SHP77 (cell line): ENCODE results near the gene WDR48.
A peak's percentile ranks its signal among the peaks of the same experiment; 100 is the strongest.

Experiments
- DNase-seq, 2 experiments: peaks; one replicate each; lab custom pipeline; 2025; lab: John Stamatoyannopoulos, UW

The WDR48 gene

DNA sequence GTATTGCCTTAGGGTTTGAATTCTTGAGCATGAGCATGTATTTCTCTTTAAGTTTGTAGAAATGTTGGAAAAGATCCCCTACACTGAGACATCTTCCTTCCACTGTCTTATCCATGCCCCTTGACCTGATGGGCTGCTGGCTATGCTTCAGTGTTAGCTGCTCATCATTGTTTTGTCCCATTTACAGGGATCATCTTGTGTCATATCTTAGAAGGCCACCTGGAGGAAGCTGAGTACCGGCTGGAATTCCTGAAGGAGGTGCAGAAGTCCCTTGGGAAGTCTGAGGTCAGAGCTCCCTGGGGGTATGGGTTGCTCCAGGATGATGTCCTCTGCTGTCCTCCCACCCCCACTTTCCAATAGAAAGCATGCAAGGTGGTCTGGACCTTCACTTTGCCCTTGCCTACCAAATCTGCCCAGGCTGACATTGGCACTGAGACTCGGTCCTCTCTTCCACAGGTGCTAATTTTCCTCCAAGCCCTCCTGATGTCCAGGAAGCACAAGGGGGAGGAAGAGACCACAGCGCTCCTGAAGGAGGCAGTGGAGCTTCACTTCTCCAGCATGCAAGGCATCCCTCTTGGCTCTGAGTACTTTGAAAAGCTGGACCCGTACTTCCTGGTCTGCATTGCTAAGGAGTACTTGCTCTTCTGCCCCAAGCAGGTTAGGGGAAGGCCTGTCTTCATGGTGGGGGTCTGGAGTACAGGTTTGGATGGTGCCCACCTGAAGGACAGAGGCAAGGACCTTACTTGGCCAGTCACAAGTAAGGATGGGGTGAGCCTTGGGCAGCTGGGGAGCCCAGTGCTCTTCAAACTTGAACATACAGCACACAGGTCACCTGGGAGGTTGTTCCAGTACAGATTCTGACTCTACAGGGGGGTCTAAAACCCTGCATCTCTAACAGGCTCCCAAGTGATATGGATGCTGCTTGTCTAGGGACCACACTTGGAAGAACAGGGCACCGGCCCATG is 73.3 kb downstream of the WDR48 start:
- DNase-seq: no peak

DNA sequence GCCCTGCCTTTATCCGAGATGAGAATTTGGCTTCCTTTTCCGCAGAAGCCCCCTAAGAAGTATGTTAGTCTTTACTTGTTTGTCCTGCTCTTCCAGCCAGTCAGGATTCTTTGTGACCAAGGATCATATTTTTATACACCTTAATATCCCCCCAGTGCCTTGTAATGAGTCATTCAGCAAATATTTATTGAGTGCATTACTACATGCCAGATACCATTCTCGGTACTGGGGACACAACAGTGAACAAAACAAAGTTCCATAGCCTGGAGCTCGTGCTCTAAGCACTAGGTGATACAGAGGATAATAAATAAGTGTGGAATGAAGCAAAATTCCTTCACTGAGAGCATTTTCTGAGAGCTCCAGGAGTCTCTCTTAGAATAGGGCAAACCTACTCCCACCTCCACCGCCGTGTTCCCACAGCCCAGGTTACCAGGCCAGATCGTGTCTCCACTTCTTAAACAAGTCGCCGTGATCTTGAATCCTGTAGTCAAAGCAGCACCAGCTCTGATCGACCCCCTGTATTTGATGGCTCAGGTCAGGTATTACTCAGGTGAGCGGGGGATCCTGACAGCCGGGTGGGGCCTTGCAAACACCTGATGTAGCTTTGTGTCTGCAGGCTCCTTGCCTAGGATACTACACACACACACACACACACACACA is 74.2 kb downstream of the WDR48 start:
- no peak for DNase-seq

DNA sequence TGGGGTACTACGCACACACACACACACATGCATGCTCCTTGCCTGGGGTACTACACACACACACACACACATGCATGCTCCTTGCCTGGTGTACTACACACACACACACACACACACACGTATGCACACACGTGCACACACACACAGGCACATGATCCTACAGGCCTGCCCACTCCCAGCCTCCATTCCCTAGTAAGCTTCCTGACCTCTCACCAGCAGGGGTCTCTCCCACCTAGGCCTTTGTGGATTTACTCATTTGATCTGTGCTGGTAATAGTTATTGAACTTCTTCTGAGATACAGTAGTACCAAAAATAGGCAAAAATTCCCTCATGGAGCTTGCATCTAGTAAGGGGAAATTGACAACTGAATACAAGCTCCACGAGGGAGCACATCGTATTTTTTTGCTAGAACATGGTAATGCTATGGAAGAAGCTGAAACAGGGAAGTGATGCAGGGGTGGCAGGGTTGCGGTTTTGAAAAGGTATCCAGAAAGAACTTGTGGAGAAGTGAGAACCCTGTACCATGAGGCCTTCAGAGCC is 74.8 kb downstream of the WDR48 start:
- DNase-seq: peak; percentile 30 to 59

DNA sequence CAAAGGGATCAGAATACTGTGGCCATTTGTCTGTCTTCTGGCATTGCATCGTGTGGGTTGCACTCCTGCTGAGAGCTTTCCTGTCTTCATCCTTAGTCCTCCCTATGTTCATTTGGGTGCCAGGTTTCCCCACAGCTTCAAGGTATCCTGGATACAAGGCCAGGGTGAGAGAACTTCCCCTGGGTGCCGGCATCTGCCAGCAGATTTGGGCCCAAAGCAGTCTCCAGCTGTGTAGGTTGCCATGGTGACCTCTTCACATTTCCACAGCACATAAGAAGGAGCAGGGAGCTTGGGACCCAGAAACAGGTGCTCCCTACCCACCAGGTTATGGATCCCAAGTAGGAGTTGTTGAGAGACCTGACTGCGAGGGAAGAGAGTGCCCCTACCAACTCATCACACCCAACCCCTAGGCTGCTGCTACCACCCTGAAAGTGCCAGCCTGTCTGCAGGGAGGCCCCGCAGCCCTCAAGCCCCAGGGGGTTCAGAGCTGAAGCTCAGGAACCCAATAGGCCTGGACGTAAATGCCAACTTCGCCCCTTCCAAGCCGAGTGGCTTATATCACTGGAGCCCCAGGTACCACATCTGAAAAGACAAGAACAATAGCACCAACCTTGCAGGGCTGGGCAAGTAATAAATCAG is 75.6 kb downstream of the WDR48 start:
- no peak for DNase-seq

DNA sequence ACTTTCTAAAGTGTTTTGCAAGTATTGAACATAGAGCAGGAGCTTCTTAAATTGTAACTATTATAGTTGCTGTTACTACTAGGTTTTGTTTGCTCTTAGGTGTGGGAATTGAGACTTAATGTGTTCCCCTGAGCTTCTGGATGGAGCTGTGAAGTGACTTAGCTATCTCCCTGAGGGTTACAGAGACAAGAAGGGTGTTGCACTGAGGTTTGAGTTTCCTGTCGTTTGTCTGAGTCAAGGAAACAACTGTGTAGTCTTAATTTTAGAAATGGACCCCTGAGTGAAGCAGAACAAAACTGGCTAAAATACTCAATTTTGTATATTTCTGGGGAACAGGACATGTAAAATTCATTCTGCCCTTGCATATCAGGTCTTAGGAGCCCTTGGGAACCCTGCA is 76.1 kb downstream of the WDR48 start:
- DNase-seq: no peak

DNA sequence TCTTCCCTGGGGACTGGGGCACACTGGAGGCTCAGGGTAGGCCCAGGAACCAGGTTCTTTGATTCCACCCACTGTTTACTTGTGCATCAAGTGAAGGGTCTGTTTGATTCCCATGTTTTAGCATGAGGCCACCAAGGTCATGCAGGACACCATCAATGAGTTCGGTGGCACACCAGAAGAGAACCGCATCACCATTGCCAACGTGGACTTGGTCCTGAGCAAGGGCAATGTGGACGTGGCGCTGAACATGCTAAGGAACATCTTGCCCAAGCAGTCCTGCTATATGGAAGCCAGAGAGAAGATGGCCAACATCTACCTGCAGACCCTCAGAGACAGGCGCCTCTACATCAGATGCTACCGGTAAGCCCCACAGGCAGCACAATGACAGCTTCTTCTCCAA is 77.1 kb downstream of the WDR48 start:
- DNase-seq: no peak

DNA sequence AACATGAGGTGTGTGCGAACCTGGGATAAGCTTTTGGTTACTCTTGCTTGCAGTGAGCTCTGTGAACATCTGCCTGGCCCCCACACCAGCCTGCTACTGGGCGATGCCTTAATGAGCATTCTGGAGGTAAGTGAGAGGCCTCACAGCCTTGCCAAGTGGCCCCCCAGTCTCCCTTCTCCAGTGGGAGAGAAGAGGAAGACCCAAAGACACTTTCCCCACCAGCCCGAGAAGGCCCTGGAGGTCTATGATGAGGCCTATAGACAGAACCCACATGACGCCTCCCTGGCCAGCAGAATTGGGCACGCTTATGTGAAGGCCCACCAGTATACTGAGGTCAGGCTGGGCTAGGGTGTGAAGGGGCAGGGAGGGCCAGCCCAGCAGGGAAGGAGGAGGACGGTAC is 78.2 kb downstream of the WDR48 start:
- no peak for DNase-seq

DNA sequence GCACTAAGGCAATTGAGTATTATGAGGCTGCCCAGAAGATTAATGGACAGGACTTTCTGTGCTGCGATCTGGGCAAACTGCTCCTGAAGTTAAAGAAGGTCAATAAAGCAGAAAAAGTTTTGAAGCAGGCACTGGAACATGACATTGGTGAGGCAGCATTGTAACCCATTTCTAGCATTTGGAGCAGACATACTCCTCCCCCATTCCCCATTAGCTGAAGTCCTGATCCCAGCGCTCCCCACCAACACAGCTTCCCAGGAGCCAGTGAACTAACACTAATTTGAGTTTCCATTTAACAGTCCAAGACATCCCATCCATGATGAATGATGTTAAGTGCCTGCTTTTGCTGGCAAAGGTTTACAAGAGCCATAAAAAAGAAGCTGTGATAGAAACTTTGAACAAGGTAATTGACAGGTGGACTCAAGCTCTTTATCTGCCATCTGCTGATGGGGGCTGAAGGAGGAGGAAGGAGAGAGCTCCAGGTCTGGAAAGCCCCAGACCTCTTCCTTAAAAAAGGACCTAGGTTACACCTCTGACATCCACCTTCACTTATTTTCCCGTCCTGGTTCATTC is 79.0 kb downstream of the WDR48 start:
- DNase-seq: no peak

DNA sequence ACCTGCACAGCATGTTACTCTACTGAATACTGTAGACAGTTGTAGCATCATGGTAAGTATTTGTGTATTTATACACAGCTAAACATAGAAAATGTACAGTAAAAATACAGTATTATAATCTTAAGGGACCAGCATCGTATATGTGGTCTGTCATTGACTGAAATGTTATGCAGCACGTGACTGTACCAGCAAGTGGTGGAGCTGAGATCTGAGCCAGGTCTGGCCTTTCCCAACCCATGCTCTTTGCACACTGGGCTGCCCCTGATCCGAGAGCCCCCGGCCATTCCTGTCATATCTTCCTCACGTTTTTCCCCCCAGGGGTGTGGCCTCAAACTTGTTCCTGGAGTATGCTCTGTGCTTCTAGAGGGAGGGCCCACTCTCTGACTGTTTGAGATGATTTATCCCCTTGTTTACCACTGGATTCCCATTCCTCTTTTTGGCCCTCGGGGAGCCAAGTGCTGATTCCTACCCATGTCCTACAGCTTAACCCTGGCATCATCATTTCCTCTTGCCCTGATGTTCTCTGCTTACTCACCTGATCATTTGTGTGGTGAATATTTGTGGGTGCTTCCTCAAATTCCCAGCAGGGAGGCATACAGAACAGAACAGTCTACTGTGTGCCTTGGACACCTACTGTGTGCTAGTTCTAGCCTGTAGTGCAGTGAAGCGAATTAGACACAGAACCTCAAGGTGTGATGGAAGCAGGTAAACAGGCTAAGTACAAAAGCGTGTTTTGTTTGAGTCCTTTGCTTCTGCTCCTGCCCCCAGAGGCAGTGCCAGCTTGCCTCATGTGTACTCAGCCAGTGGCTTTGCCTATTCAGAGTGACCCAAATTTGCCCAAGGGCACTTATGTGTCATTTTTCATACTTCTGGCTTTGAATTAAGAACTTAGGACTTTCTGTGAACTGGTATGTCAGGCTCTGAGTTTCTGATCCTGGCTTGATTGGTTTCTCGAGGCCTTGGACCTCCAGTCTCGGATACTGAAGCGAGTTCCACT is 80.6 kb downstream of the WDR48 start:
- no peak for DNase-seq

DNA sequence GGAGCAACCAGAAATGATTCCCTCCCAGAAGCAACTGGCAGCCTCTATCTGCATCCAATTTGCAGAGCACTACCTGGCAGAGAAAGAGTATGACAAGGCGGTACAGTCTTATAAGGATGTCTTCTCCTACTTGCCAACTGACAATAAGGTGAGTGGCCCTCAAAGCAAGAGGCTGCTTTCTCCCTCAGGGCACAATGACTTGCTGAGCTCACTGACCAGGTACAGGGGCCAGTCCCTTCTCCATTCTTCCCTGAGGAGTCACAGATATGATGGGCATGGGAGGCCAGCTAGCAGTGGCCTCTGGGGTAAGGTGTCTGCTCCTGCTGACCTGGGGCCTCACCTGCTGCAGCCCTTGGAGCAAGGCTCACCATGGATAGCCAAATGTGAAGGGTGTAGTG is 81.3 kb downstream of the WDR48 start:
- no peak for DNase-seq

DNA sequence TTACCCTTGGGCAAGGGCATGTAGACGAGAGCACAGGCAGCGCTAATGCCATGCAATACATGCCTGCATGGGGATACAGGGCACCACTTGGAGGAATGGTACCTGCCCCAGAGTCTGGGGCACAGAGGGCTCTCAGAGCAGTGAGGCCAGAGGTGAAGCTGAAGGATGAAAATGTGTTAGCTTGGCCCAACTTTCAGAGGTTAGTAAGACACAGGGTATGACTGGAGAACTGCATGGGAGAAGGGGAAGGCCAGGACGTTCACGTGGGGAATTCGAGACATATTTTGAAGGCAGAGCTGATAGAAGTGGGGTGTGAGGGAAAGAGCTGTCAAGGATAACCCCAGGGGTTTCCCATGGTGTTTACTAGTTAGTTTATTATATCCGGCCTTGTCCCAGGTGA is 82.0 kb downstream of the WDR48 start:
- DNase-seq: no peak

DNA sequence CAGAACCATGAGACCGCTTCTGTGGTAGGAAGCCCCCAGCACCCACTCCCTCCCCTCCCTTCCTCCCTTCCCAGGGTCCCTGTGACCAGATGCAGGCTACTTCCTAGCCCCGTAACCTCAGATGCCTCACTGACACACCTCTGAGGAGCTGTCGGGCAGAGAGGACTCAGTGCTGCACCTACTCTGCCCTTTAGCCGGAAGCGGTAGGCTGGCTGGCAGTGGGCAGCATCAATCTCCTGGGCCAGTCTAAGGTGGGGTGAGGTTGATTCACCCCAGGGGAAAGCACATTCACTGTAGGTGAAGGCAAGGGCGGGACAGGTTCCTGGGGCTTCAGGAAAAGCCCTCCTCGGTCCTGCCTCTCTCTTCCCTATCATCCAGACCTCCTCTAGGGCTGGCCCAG is 82.5 kb downstream of the WDR48 start:
- no peak for DNase-seq

DNA sequence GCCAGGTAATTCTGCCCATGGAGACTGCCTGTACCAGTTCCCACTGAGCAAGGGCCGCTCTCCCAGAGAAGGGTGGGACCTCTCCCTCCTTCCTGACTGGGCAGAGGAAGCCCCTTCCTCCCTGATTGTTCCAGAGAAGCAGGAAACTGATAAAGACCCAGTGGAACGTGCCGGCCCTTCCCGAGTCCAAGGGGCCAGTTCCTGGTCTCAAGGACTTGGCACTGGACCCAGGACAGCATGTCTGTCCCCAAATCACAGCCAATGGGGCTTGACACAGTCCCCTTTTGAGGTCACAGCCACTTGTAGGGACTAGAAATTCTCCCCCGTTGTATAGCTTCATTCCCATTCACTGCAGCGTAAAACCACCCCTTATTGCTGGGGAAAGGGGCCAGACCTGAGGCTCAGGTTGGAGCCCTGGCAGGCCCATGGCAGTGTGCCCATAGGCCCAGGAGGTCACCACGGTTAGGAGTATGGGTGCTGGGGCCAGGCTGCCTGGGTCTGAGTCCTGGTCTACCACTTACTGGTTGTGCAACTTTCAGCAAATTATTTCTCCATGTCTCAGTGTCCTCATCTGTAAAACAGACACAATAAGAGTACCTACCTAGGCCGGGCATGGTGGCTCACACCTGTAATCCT is 83.5 kb downstream of the WDR48 start:
- no peak for DNase-seq

DNA sequence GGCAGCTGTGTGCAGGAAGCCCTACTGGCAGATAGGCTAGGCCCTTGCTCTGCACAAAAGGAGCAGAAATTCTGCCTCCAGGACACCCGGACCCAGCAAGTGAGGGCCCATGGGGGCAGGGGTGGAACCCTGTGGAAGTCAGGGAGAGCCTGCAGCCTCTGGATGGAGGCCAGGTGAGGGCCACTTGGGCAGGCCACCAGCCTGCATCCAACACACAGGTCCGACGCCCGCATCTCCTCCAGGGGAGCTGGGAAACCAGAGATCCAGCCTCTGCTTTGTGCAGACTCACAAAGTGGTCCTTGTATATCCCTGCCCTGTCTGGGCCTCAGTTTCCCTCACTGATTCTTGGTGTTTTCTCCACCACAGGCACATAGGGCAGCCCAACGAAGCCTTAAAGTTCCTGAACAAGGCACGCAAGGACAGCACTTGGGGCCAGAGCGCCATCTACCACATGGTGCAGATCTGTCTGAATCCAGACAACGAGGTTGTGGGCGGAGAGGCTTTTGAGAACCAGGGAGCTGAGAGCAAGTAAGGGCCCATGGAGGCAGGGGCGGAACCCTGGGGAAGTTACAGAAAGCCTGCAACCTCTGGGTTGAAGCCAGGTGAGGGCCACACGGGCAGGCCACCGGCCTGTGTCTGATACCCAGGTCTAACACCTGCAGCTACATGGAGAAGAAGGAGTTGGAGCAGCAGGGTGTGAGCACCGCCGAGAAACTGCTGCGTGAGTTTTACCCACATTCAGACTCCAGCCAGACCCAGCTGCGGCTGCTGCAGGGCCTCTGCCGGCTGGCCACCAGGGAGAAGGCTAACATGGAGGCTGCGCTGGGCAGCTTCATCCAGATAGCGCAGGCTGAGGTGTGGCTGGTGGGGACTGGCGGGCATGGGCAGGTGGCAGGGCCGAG is 85.0 kb downstream of the WDR48 start:
- no peak for DNase-seq

DNA sequence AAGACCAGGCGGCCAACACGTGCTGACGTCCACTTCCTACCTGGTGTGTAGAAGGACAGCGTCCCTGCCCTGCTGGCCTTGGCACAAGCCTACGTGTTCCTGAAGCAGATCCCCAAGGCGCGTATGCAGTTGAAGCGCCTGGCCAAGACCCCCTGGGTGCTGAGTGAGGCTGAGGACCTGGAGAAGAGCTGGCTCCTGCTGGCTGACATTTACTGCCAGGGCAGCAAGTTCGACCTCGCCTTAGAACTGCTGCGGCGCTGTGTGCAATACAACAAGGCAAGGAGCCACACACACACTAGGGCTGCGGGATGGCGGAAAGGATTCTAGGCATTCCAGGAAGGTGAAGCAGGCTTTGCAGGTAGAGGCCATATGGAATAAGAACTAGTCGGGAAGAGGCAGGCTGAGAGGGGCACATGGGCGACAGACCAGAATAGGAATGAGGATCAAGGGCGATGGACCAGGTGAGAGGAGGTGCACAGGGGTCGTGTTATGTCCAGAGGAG is 85.7 kb downstream of the WDR48 start:
- DNase-seq: no peak

DNA sequence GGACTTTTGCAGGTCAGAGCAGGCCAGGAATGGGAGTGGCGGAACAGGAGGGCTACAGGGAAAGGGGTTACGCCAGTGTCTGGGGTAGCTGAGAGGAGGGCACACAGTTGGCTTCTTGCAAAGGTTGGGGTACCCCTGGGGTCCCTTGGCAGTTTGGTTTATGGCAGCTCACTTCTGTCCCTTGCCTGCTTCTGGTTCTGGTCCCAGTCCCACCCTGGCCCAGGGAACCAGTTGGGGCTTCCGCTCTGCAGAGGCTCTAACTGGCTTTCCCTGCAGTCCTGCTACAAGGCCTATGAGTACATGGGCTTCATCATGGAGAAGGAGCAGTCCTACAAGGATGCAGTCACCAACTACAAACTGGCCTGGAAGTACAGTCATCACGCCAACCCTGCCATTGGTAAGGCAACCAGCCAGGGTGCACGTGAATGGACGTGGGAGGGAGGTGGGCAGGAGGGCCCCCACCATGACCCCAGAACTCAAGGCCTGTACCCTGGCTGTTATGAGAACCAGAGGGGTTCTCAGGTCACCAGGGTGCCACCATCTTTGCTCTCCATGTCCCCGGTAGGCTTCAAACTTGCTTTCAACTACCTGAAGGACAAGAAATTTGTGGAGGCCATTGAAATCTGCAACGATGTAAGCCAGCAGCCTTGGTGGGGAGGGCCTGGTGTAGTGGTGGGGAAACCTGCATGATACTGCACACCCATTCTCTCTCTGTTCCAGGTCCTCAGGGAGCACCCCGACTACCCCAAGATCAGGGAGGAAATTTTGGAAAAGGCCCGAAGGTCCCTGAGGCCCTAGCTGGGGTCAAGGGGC is 86.4 kb downstream of the WDR48 start:
- no peak for DNase-seq

DNA sequence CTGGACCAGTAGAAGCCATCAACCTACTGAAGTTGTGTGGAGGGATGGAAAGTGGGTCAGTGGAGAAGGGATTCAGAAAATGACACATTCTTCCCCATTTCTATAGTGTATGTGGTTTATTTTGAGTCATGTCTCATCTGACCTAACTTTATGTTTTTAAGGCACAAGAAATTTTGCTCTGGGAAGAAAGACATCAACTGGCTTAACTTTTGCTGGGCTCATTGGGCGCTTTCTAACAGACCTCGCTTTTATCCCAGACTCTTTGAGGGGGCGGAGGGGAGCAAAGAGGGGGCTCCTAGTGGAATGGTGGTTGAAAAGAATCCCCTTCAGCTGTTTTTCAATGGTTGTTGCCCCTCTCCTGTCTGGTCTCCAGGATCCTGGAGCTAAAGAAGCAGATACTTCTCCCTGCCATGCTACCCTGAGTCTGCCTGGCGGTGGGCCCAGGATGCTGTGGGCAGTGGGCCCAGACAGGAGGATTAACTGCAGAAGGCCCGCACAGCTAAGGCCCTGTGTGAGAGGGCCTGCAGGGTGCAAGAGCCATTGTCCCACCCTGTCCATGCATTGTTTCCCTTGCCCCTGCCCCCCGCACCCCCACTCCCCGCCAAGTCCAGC is 87.1 kb downstream of the WDR48 start:
- no peak for DNase-seq

DNA sequence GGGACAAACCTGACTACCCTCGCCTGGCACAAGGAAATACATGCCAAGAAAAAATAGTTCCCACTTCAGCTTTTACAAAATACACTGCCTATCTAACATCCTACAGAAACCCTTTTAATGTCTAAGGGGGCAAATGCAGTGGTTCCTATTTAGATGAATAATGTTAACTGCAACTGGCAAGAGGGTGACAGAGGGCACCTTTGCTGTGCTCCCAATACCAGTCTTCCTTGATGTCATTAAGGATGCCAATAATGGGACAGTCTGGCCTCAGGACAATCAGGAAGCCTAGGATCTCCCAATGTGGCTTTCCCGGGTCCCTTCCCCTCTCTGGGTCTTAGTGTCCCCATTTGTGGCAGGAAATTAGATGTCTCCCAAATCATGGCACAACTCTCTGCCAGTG is 87.6 kb downstream of the WDR48 start:
- no peak for DNase-seq
